Skin epidermis (tissue), 12 donors: ENCODE measurements around the gene TMEM266.

ENCODE experiments used
- H3K27ac ChIP-seq, 21 experiments: fragments of 200-600 bp; sonication (generic) in 11 of 21; one replicate each; pipeline ENCODE4 v1.5.0; 2020; ENCODE audit warnings: mild to moderate bottlenecking in 3 of 21, inconsistent platforms in 2 of 21, moderate library complexity in 2 of 21
- H3K4me3 ChIP-seq, 7 experiments: fragments of 200-600 bp; sonication (generic) in 2 of 7; one replicate each; pipeline ENCODE4 v1.5.0; 2020; ENCODE audit warnings: inconsistent platforms in 2 of 7, mild to moderate bottlenecking in 2 of 7, moderate library complexity in 1 of 7

Gene TMEM266

GRCh38 chr15:76116138-76116885 lies 56.5 kb downstream of the TMEM266 start:
- H3K27ac ChIP-seq, result no peak overlapping the region
- H3K4me3 ChIP-seq, result no peak overlapping the region

GRCh38 chr15:76117181-76117580 lies 57.4 kb downstream of the TMEM266 start:
- H3K4me3 ChIP-seq, result no peak overlapping the region
- H3K27ac ChIP-seq, result no peak overlapping the region

GRCh38 chr15:76118767-76119166 lies 59.0 kb downstream of the TMEM266 start:
- H3K27ac ChIP-seq, result no peak overlapping the region
- H3K4me3 ChIP-seq, result no peak overlapping the region

GRCh38 chr15:76123031-76123430 lies 63.2 kb downstream of the TMEM266 start:
- Histone ChIP-seq H3K27ac (no peak overlapping the region), H3K4me3 (no peak overlapping the region)

- Histone ChIP-seq H3K4me3 (no peak overlapping the region), H3K27ac (no peak overlapping the region)
Observed at GRCh38 chr15:76127169-76127568, 67.4 kb downstream of the TMEM266 start.

GRCh38 chr15:76127880-76128279 lies 68.1 kb downstream of the TMEM266 start:
- Histone ChIP-seq H3K27ac (no peak overlapping the region), H3K4me3 (no peak overlapping the region)

GRCh38 chr15:76134537-76134936 lies 74.8 kb downstream of the TMEM266 start:
- no peak overlapping the region for H3K27ac ChIP-seq

GRCh38 chr15:76135516-76135915 lies 75.7 kb downstream of the TMEM266 start:
- H3K4me3 ChIP-seq, result no peak overlapping the region
- H3K27ac ChIP-seq, result no peak overlapping the region

More at GRCh38 chr15:76134537-76134936, 74.8 kb downstream of the TMEM266 start:
- H3K4me3 ChIP-seq, result no peak overlapping the region

GRCh38 chr15:76138436-76138835 lies 78.7 kb downstream of the TMEM266 start:
- H3K27ac ChIP-seq, result no peak overlapping the region
- H3K4me3 ChIP-seq, result no peak overlapping the region

GRCh38 chr15:76139368-76140073 lies 79.7 kb downstream of the TMEM266 start:
- no peak overlapping the region for H3K4me3 ChIP-seq
- H3K27ac ChIP-seq, result peak overlapping the region in 6 of 21 experiments; percentile 14 to 52 (median 20)

- peak overlapping the region in 6 of 21 experiments; percentile 14 to 52 (median 20) for H3K27ac ChIP-seq
- no peak overlapping the region for H3K4me3 ChIP-seq
Observed at GRCh38 chr15:76140074-76140464, 80.3 kb downstream of the TMEM266 start.

- H3K4me3 ChIP-seq, result no peak overlapping the region
- no peak overlapping the region for H3K27ac ChIP-seq
Observed at GRCh38 chr15:76146812-76147211, 87.0 kb downstream of the TMEM266 start.

- H3K4me3 ChIP-seq, result no peak overlapping the region
- H3K27ac ChIP-seq, result no peak overlapping the region
Observed at GRCh38 chr15:76147906-76148570, 88.3 kb downstream of the TMEM266 start.

- Histone ChIP-seq H3K27ac (peak overlapping the region in 1 of 21 experiments; percentile 53), H3K4me3 (no peak overlapping the region)
Observed at GRCh38 chr15:76149291-76149915, 89.6 kb downstream of the TMEM266 start.

- Histone ChIP-seq H3K4me3 (no peak overlapping the region), H3K27ac (peak overlapping the region in 10 of 21 experiments; percentile 10 to 80 (median 42))
Observed at GRCh38 chr15:76150513-76150912, 90.7 kb downstream of the TMEM266 start.

- Histone ChIP-seq H3K4me3 (no peak overlapping the region), H3K27ac (peak overlapping the region in 8 of 21 experiments; percentile 9 to 80 (median 22))
Observed at GRCh38 chr15:76150971-76151598, 91.3 kb downstream of the TMEM266 start.

- no peak overlapping the region for H3K4me3 ChIP-seq
- H3K27ac ChIP-seq, result peak overlapping the region in 2 of 21 experiments; percentile 9 to 25
Observed at GRCh38 chr15:76151599-76151974, 91.8 kb downstream of the TMEM266 start.

GRCh38 chr15:76152197-76152596 lies 92.4 kb downstream of the TMEM266 start:
- no peak overlapping the region for H3K4me3 ChIP-seq
- H3K27ac ChIP-seq, result no peak overlapping the region
